K562 (cell line): ENCODE results near the gene GLRX3. TPM values are rescaled to one million over a fixed set of nuclear protein-coding genes. Genes with fewer than 3 reads are reported as not detected.

Experiments used
- C11orf30 ChIP-seq: fragments of 450-650 bp; IDR thresholded peaks from 2 replicates; pipeline ENCODE4 v1.6.1; 2016; ENCODE audit warnings: low read depth, mild to moderate bottlenecking
- CBX8 ChIP-seq: fragments of 200-600 bp; sonication (generic); IDR thresholded peaks from 2 replicates; pipeline ENCODE4 v1.6.1; 2012; ENCODE audit warnings: borderline replicate concordance, mixed run types, low read depth, mild to moderate bottlenecking, moderate library complexity, mixed read lengths, low read length, control low read depth, inconsistent platforms; ENCODE audit not compliant: poor library complexity, severe bottlenecking; ENCODE audit errors: extremely low read depth
- DNMT1 ChIP-seq: fragments of 450-650 bp; IDR thresholded peaks from 2 replicates; pipeline ENCODE4 v1.6.1; 2016; ENCODE audit warnings: antibody characterized with exemption, mild to moderate bottlenecking
- ILK ChIP-seq: fragments of 450-650 bp; IDR thresholded peaks from 2 replicates; pipeline ENCODE4 v1.6.1; 2016; ENCODE audit warnings: missing genetic modification characterization, low read depth, mild to moderate bottlenecking, missing compliant biosample characterization, moderate library complexity, borderline replicate concordance
- MAFF ChIP-seq: IDR thresholded peaks from 2 replicates; pipeline ENCODE4 v1.6.1; 2012; ENCODE audit warnings: low read length, improper control_type of control experiment
- POLR2A ChIP-seq: fragments of 450-650 bp; conservative IDR thresholded peaks from 2 replicates; pipeline ENCODE4 v1.6.1; 2016
- POLR2B ChIP-seq: fragments of 450-650 bp; IDR thresholded peaks from 2 replicates; pipeline ENCODE4 v1.6.1; 2018; ENCODE audit warnings: low read depth; ENCODE audit not compliant: partially characterized antibody
- PRDM10 ChIP-seq: fragments of 450-650 bp; IDR thresholded peaks from 2 replicates; pipeline ENCODE4 v1.6.1; 2018; ENCODE audit not compliant: partially characterized antibody
- PTTG1 ChIP-seq: fragments of 450-650 bp; IDR thresholded peaks from 2 replicates; pipeline ENCODE4 v1.6.1; 2016; ENCODE audit warnings: low read depth, mild to moderate bottlenecking, missing genetic modification characterization, missing compliant biosample characterization
- RERE ChIP-seq: sonication (generic); formaldehyde crosslinking; IDR thresholded peaks from 2 replicates; pipeline ENCODE4 v1.8.0; 2023; ENCODE audit warnings: missing genetic modification reagents, mild to moderate bottlenecking, borderline replicate concordance
- SIX5 ChIP-seq, 2 experiments: IDR thresholded peaks; 2 replicates each; pipeline ENCODE4 v1.6.1; 2011; ENCODE audit warnings: low read length in 2 of 2, borderline replicate concordance in 1 of 2, low read depth in 1 of 2, mild to moderate bottlenecking in 1 of 2, moderate library complexity in 1 of 2; ENCODE audit not compliant: insufficient read depth in 1 of 2
- SMARCB1 ChIP-seq: IDR thresholded peaks from 2 replicates; pipeline ENCODE4 v1.6.1; 2011; ENCODE audit warnings: improper control_type of control experiment, low read depth; ENCODE audit not compliant: insufficient read length
- TFE3 ChIP-seq: fragments of 450-650 bp; formaldehyde crosslinking; IDR thresholded peaks from 2 replicates; pipeline ENCODE4 v1.4.0; 2020; ENCODE audit warnings: mild to moderate bottlenecking, mixed read lengths
- WHSC1 ChIP-seq: IDR thresholded peaks from one replicate; pipeline ENCODE4 v1.6.1; 2012; ENCODE audit warnings: low read length, control low read depth, inconsistent platforms
- ZFP30 ChIP-seq: fragments of 250-450 bp; sonication (Bioruptor Pico); IDR thresholded peaks from 2 replicates; pipeline ENCODE4 v1.8.0; 2022; ENCODE audit warnings: moderate library complexity, mild to moderate bottlenecking, inconsistent platforms, borderline replicate concordance
- ZNF316 ChIP-seq: fragments of 450-650 bp; IDR thresholded peaks from 2 replicates; pipeline ENCODE4 v1.6.1; 2016
- ZNF445 ChIP-seq: fragments of 250-450 bp; sonication (Bioruptor Pico); IDR thresholded peaks from 2 replicates; pipeline ENCODE4 v1.4.0; 2020; ENCODE audit warnings: low read depth, mild to moderate bottlenecking, moderate library complexity
- polyA plus RNA-seq, 8 experiments: library from polyadenylated mRNA; depleted of rRNA in 4 of 8; stranded (reverse) in 5 of 8; unstranded in 3 of 8; fragments of >200 nt; fragmentation: Nextera tagmentation in 2 of 8; fragmentation: Illumina TruSeq in 1 of 8; extraction: Ambion mirVana in 2 of 8; extraction: Trizol in 1 of 8; gene quantifications; 2 replicates each; pipeline versions ENCODE4 v1.2.1 to v1.2.3, GENCODE V29; 2011 to 2014; ENCODE audit warnings: inconsistent platforms in 1 of 8, missing spikeins in 1 of 8
- total RNA-seq, 7 experiments: library from RNA; depleted of rRNA in 6 of 7; stranded (reverse); fragments of >200 nt in 6 of 7; fragmentation: Illumina TruSeq in 2 of 7; extraction: Trizol in 2 of 7; gene quantifications; 2 replicates each; pipeline versions ENCODE4 v1.2.1 to v1.2.3, GENCODE V29; 2011 to 2021; ENCODE audit warnings: low replicate concordance in 1 of 7

The GLRX3 gene
- total and polyA plus RNA-seq, 9 of the 15 experiments (the other 6 are each of a cell fraction or from before 2014, with no cell fraction given) = 115 to 190 (median 169) TPM

- TF ChIP-seq TFE3 (CRISPR knock-in tag) (no peak), ZFP30 (CRISPR knock-in tag) (no peak), MAFF (no peak), POLR2B (peak; percentile 73), DNMT1 (no peak), ZNF316 (no peak), SMARCB1 (no peak), PTTG1 (no peak), POLR2A (peak; percentile 94), ZNF445 (CRISPR knock-in tag) (no peak), RERE (CRISPR knock-in tag) (no peak), CBX8 (no peak), ILK (tag) (no peak), SIX5 (IDR thresholded peaks at IDR 0.05; ENCODE audit: borderline replicate concordance in 1 of 2, insufficient read depth in 1 of 2, low read depth in 1 of 2, low read length in 2 of 2) (no peak), C11orf30 (no peak), PRDM10 (peak; percentile 77), WHSC1 (no peak)
These were observed 25.7 kb upstream of the GLRX3 start, which contains the start of gene C10orf143 (continued) for GRCh38 chr10:130110246-130111112.
